HG02678 (cell line): ENCODE results near the gene LBH.

Source experiments
- ATAC-seq: cut with Tn5 transposase; IDR thresholded peaks from one replicate; pipeline ENCODE4 v1.9.1; 2021; ENCODE audit warnings: mild to moderate bottlenecking, moderate library complexity; ENCODE audit not compliant: unreplicated experiment

LBH gene

DNA sequence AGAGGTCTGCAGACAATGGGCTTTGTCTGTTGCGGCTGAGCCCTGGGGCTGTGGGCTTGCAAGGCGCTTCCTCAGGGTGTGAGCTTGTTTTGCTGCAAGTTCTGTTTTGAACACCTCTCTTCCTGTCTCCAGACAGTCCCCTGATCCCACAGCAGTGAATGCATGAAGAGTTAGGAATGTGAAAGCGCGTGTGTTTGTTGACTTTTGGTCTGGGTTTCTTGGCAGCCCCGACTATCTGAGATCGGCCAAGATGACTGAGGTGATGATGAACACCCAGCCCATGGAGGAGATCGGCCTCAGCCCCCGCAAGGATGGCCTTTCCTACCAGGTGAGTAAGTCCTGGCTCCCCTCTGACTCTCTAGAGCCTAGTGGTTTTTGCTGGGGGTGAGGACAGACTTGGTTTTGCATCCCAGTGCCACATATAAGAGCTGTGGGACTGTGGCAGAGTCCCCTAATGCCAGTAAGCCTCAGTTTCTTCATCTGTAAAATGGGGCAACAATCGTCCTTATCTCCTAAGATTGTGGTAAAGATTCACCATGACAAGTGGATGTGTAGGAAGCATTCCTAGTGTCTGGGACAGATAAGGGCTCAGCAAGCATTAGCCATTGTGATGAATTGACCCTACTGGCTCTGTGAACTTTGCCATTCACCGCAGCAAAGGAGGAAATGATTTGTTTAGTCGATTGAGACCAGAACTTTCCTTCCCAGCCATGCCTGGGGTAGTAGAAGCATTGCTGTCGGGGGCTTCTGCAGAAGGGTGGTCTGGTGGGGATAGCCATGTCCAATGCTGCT is 3.0 kb downstream of the LBH start:
- ATAC-seq, result no peak

DNA sequence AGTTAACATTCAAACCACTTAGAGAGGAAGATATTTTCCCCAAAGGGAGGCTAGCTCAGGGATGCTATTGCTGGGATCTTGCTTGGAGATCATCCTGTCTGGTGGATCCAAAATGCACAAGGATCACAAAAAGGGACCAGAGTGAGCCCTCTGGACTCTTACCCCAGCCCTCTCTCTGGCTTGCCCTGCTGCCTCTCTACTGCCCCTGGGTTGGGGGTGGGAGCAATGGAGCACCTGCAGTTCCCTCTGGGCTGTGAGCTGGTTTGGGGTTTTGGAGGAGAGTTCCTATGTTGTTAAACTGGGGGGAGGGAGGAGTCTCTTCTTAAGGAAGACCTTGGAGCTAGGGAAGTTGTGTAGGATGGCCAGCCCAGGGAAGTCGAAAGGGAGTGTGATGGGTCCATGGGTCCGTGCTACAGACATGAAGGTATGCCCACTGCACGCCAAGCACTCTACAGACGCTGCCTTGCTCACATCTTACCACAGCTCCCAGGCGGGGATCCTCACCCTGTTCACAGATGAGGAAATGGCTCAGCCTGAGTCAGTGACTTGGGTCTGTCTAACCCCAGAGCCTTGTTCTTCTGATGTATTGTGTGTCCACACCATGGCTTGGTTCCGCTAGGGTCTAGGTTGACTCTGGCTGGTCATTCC is 3.8 kb downstream of the LBH start:
- no peak for ATAC-seq

DNA sequence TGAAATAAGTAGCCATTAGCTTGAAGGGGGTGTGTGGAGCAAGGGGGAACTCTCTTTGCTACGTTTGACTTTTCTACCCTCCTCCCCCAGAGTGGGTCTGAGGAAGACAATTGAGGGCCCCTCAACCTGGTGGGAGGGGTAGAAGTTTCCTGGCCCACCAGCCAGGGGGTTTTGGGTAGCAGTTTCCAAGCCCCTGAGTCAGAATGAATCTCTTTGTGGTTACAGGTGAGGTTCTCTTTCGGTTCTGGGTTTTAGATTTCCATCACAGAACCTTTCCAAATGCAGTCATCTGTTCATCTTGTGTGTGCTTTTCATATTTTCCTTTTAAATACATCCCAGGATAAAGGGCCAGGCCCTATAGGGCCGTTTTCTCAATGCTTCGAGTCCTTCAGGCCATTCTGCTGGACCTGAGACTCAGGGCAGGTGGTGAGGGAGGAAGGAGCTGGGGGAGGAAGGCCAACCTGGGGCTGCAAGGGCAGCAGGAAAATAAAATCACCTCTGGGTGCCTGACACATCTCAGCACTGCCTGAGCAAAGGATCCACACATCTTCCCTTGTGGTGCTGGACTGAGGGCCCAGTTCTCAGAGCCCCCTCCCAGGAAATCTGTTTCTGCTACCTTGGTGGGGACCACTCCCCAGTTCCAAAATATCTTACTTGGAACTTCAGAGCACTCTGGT is 4.7 kb downstream of the LBH start:
- ATAC-seq, result no peak

DNA sequence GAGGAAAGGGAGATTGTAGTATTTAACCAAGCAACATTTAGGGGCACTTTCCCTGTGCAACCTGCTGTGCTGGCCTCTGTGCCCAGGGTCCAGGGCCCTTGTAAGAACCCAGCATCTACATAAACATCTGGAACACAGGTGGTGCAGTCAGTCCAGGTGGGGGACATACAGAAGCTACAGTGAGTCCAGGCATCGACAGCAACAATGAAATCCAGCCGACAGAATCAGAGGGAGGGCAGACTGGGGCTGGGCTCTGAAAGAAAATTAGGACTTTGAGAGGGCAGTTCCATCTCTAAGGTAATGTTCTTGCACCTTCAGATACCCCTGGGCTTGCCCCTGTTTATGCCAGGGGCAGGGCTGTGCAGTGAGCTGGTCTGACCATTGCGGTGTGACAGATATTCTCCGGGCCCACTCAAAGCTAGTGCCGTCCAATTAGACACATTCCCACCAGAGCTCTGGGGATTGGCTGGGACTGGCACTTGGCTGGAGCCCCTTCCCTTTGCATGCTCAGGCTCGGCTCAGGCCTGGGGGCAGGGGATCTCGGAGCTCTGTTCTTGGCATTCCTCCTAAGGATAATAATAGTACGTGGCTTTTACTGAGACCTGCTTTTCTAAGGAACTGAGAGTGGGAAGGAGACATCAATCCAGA is 5.4 kb downstream of the LBH start:
- no peak for ATAC-seq

DNA sequence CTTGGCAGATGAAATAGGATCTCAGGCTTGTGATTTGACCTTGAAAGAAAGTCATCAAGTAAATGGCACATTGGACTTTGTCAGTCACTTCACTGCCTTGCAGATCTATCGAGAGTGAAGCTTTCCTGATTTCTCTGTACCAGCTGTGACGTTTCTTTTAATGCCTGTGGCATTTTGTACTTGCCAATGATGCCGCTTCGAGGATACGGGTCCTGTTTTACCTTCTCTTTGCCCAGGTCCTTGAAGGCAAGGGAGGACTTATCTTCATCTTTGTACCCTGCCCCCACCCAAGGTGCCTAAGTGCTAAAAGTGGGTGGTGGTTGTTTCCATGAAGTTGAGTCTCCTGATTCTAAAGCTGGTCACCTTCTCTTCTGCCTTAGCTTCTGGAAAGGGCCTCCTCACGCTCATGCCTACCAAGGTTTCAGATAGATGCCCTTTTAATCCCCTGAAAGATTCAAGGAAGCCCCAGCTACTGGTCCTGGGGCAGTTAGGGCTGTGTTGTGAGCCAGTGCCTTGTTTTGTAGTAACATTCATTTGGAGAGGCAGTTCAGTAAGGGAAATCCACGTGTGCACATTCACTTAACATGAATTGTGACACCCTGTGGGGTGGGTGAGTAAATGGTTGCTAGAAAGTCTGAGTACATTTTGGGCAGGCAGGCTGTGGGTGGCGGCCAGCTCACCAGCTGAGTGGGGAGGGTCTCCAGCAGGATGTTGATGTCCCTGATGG is 6.1 kb downstream of the LBH start:
- ATAC-seq, result no peak

DNA sequence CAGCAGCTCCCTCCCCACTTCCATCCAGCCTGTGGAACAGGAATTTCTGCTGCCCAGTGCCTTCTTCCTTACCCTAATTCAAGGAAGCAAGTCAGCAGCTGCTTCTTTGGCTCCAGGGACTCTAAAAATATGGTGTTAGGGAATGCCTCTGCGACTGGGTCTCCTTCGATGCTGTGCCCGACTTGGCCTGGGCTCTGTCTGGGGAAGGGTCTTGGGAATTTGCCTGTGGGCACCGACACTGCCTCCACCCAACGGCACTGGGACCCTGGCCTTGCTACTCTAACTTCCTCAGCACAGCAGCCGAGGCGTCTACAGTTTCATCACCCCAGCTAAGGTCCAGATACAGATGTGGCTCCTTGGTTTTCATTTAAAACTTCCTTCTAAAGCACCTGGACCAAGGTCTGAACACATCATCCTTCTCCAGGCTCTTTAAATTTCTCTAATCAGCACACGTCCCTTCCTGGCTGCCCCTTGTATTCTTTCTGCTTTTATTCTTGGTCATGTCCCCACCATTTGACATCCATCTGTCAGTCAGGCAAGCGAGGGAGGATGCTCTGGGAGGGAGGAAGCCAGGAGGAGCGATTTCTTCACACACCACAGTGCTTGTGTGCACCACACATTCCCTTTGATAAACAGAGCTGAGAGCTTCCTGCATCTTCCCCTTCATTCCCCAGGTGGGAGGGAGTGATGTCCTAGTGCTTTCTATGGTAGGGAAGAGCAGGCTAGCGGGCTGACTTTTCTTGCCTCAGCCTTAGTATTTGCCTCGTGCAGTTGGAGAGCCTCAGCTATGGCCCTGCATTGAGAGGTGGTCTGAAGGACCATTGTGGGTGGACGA is 6.8 kb downstream of the LBH start:
- ATAC-seq, result no peak

DNA sequence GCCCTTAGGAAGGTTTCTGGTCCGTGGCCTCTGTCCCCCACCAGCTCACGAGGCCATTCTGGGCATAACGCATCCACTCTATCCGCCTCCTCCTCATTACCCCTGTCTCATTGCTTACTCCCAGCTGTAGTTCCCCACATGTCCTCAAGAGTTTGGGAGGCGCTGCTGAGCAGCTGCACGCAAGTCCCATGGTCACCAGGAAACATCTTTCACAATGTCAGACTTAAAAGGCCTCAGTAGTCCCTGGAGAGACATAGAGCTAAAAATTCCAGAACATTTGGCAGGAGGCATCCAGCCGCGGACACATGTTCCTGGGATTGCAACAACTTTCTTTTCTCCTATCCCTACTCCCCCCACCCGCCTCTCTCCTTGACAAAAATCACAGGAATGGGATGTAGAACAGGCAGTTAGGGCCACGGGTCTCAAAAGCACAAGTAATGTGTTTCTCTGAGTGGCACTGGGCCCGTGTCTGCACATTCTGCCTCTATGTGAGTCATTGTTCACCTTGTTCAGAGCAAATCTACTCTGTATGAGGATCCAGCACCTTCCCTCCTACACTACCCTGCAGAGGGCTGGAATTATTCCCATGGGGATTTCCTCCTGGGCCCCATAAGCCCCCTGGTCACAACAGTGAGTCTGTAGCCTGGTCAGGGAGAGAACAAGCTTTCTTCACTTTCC is 8.1 kb downstream of the LBH start:
- no peak for ATAC-seq

DNA sequence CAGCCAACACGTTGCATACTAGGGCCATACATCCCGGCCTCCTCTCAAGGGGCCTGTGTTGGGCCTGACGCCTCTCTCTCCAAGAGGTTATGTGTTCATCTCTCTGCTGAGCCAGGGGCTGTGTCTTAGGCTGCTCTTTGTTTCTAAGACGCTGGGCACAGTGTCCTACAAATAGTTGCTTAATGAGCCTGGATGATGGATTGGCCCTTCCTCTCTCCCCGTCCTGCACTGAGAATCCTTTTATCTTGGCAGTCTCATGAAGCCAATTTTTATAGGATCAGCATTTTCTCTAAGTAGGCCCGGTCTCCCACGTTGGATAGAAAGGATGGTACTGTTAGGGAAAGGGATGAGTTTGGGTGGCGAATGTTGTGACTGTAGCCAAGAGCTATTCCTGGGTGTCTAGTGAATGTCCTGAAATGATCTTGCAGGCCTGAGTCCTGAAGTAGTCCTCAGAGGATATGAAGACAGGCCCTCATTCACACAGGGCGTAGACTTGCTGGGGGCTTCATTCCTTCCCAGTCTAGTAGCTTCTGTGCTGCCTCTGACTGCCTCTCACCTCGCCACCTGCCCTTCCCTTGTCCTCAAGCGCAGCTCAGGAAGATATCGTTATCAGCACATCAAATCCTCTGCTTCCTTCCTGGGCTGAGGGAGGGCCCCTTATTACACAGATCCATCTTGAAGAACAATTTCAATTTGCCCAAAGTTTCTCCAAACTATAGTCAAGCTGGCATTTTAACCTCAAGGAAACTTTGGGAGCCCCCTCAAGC is 8.8 kb downstream of the LBH start:
- ATAC-seq, result no peak

DNA sequence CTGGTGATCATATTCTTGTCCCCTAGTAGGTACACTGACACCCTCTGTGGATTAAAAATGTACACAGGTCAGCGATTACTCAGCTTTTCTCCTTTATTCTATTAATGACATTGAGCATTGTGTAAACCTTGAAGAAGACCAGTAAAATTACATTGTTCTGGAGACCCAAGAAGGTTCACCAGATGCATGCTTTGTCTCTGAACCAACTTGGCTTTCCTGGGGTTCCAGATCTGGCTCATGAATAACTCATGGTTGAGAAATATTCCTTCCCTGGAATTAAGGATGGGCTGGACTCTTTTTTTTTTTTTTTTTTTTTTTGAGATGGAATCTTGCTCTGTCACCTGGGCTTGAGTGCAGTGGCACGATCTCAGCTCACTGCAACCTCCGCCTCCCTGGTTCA is 11.9 kb downstream of the LBH start:
- no peak for ATAC-seq

DNA sequence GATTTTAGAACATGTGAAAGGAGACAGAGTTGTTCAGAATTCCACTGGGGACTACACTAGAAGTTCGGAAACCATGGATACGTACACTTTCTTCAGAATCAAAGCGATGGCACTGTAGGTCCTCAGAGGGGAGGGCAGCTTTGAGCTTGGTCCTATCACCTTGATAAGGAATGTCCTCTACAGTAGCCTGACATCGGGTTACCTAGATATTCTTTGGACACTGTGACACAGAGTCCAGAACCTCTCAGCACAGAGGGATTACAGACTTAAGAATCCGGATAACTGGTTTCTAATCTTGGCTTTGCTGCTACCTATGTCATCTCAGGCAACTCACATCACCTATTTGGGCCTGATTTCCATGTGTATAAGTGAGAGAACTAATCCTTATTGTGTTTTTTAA is 14.0 kb downstream of the LBH start:
- no peak for ATAC-seq

DNA sequence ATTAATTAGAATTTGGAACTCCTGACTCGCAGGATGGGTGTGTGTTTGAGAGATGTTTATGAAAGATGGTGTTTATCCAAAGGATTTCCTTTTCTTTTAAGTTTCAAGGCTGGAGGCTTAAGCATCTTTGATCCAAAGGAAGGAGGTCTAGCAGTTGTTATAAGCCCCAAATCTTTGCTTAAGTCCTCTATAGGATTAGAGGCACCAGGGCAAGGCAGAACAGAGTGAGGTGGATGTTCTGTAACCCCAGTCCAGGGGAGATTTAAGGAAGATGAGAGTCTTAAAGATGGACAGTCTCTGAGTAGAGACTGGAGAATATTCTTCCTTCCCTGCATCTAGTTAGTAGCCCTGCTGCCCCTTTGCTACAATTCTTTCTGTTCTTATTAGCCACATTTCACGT is 17.5 kb downstream of the LBH start:
- no peak for ATAC-seq

DNA sequence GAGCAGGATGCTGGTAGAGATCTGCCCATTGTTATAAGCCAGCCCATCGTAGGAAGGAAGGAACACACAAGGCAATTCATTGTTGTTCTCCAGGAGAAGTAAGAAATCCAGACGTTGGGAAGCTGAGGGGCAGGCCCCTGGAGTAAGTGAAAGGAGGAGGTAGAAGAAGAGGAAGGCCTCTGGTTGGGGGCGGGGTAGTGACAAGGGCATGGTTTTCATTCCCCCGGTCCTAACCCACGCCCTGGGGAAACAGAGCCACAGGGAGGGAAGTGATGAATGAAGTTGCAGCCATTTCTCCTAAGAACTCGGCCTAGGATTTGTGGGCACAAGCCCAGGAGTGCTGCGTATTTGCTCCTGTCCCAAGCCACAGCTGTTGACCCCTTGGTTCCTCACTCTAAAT is 18.0 kb downstream of the LBH start:
- no peak for ATAC-seq

DNA sequence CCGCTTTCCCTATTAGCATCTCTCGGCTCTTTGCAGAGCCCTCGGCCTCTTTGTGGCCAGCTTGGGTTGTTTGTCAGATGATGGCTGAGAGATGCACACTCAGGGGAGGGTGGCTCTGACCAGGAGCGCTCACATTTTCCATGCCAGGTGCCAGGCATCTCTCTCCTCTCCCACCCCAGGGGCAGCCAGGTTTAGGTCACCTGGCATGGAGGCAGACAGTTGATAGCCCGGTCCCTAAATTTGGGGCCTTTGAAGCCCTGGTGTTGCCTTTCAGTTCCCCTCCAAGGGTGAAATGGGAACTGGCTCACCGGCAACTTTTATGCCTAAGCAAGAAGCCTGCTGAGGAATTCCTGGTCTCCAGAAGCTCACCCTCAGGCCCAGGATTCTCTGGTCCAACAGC is 19.1 kb downstream of the LBH start:
- ATAC-seq, result no peak

DNA sequence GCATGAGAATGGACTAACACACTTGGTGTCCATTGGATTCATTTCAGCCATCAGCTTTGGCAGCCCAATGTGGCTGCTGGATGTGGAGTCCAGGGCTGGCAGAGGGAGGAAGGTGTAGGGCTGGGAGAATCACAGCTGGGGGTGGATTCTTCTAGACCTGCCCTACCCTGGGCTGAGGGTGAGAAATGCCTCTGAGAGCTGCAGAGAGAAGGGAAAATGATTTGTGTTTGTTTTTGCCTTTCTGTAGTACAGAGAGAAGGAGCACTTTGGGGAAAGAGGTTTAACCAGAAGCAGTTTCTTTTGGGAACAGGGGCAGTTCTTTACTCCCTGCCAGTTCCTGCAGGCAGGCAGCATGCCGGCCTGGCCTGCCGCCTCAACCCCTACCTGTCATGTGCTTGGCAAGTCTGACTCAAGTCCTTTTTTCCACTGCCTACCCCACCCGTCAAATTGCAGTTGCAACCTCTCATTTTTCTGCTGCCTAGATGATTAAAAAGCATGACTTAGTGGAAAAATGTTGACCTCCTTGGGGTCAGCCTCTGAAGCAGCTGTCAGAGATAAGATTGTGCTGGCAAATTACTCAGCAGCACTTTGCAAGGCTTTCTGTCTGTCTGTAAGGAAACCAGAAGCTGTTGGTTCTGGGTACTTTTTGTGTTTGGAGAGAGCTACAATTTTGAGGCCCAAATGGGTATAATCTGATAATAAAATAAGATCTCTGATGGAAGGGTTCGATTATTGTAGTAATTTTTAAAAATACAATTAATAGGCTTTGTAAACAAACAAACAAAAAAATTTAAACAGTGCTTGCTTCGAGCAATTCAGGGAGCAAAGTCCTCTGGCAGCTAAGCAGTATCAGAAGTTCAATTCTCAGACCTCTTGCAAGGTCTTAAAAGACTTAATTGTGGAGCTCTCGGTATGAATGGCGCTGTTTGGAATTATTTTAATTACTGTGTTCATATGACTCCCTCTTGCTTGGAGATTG is 21.7 kb downstream of the LBH start:
- ATAC-seq, result no peak

DNA sequence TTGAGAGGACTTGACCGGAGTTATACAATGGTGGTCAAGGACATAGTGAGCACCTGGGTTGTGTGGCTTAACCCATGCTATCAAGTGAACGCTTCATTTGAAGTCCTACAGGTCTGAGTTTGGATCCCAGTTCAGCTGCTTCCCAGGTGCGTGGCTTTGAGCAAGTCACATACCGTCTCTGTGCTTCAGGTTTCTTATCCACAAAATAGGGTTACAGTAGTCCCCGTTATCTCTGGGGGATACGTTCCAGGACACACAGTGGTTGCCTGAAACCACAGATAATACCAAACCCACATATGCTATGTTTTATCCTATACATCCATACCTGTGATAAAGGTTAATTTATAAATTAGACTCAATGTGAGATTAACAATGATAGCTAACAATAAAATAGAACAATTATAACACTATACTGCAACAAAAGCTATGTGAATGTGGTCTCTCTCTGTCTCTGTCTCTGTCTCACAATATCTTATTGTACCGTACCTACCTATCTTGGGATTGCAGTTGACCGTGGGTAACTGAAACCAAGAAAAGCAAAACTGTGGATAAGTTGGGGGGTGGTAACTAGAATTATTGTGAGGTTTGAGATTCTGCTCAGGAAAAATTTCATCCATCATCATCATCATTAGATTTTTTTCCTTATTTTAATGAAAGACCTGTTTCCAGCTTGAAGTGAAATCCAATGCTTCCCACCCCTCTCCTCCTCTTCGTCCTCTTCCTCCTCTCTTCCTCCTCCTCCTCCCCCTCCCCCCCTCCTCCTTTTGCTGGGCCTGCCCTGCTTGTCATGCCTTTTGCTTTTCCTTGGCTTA is 22.7 kb downstream of the LBH start:
- ATAC-seq, result no peak

DNA sequence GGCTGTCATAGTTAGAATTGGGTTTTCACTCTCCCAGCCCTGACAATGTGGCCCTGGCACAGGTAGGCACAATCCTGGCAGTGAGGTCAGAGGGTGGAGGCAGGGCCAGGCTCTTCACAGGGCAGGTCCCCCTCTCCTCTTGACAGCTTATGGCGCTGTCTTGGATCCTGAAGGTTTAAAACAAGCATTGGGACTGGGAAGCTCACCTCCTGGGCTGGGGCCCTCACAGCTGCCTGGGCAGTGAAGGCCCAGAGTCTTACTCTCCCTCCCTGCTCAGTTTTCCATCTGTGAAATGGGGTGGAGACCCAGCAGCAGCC is 23.3 kb downstream of the LBH start:
- ATAC-seq, result no peak

DNA sequence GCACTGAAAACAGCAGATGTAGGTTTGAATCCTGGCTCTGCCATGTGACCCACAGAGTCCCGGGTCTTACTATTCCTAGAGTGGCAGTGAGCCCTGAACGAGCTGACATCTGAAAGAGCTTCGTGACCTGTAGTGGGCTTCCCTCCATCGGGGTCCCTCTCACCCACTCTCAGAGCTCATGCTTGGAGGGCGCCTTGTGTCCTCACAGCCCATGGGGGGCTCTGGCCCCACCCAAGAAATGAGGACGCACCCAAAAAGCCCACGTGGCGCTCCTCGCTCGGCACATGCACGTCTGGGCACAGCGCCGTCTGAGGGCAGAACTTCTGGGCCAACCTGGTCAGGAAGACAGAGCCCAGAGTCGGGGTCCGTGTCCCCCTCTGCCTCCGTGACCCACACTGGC is 23.7 kb downstream of the LBH start:
- ATAC-seq, result no peak
